HEK293 (cell line): ENCODE results near the gene GNB5.

ENCODE experiments used
- HOXA7 ChIP-seq: sonication (generic); formaldehyde crosslinking; IDR thresholded peaks from 2 replicates; pipeline ENCODE4 v1.8.1; 2022; ENCODE audit warnings: missing genetic modification reagents, borderline replicate concordance
- SETDB1 ChIP-seq: IDR thresholded peaks from one replicate; pipeline ENCODE4 v1.6.1; 2017; ENCODE audit warnings: mild to moderate bottlenecking, low read length, moderate library complexity, mixed read lengths; ENCODE audit not compliant: insufficient read length
- ZBTB21 ChIP-seq: fragments of 450-650 bp; formaldehyde crosslinking; IDR thresholded peaks from 2 replicates; pipeline ENCODE4 v1.5.1; 2017; ENCODE audit warnings: missing biosample characterization, missing genetic modification characterization
- ZNF23 ChIP-seq: fragments of 450-650 bp; formaldehyde crosslinking; IDR thresholded peaks from 2 replicates; pipeline ENCODE4 v1.5.1; 2016; ENCODE audit warnings: missing biosample characterization, missing genetic modification characterization, borderline replicate concordance
- ZNF341 ChIP-seq: fragments of 450-650 bp; formaldehyde crosslinking; IDR thresholded peaks from 2 replicates; pipeline ENCODE4; 2016; ENCODE audit warnings: low read depth, missing biosample characterization, missing genetic modification characterization
- ZNF416 ChIP-seq: fragments of 450-650 bp; formaldehyde crosslinking; IDR thresholded peaks from 2 replicates; pipeline ENCODE4 v1.5.1; 2016; ENCODE audit warnings: missing biosample characterization, missing genetic modification characterization
- ZNF501 ChIP-seq: fragments of 450-650 bp; formaldehyde crosslinking; IDR thresholded peaks from 2 replicates; pipeline ENCODE4 v1.5.1; 2016; ENCODE audit warnings: missing biosample characterization, missing genetic modification characterization
- ZNF76 ChIP-seq: fragments of 450-650 bp; formaldehyde crosslinking; IDR thresholded peaks from 2 replicates; pipeline ENCODE4; 2016; ENCODE audit warnings: low read depth, missing biosample characterization, missing genetic modification characterization, borderline replicate concordance
- TF ChIP-seq, protein P1 (sequence below): fragments of 450-650 bp; formaldehyde crosslinking; IDR thresholded peaks from 2 replicates; pipeline ENCODE4 v1.5.1; 2016; ENCODE audit warnings: missing biosample characterization, missing genetic modification characterization
- TF ChIP-seq, protein P2 (sequence below): sonication (generic); formaldehyde crosslinking; IDR thresholded peaks from 2 replicates; pipeline ENCODE4 v1.8.1; 2022; ENCODE audit warnings: mild to moderate bottlenecking, moderate library complexity, missing genetic modification reagents
- TF ChIP-seq, protein P3 (sequence below): fragments of 450-650 bp; formaldehyde crosslinking; IDR thresholded peaks from 2 replicates; pipeline ENCODE4 v1.5.1; 2016; ENCODE audit warnings: missing biosample characterization, missing genetic modification characterization

DNA sequence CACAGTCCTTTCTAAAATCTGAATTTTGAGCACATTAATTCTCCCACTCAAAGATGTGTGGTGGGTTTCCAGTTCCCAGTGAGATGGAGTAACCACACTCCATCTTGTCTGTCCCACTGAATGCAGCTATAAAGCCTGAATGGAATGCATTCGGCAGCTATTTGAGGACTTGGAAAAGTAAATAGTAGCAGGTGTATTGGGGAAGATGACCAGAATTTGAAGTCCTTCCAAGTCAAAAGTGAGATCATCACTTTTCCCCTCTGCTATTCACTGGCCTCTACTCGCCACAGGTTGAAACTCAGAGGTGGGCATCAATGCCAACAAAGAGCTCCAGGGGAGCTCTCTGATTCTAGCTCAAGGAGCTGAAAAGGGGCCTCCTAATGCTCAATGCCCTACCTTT, 8.1 kb upstream of the GNB5 start:
- TF ChIP-seq, protein P1, sequence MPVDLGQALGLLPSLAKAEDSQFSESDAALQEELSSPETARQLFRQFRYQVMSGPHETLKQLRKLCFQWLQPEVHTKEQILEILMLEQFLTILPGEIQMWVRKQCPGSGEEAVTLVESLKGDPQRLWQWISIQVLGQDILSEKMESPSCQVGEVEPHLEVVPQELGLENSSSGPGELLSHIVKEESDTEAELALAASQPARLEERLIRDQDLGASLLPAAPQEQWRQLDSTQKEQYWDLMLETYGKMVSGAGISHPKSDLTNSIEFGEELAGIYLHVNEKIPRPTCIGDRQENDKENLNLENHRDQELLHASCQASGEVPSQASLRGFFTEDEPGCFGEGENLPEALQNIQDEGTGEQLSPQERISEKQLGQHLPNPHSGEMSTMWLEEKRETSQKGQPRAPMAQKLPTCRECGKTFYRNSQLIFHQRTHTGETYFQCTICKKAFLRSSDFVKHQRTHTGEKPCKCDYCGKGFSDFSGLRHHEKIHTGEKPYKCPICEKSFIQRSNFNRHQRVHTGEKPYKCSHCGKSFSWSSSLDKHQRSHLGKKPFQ (tag by site-specific recombination): no peak
- no peak for TF ChIP-seq HOXA7 (CRISPR knock-in tag)
- TF ChIP-seq ZBTB21: no peak
- TF ChIP-seq, protein P2, sequence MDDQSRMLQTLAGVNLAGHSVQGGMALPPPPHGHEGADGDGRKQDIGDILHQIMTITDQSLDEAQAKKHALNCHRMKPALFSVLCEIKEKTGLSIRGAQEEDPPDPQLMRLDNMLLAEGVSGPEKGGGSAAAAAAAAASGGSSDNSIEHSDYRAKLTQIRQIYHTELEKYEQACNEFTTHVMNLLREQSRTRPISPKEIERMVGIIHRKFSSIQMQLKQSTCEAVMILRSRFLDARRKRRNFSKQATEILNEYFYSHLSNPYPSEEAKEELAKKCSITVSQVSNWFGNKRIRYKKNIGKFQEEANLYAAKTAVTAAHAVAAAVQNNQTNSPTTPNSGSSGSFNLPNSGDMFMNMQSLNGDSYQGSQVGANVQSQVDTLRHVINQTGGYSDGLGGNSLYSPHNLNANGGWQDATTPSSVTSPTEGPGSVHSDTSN (CRISPR knock-in tag): no peak
- no peak for TF ChIP-seq ZNF416
- TF ChIP-seq, protein P3, sequence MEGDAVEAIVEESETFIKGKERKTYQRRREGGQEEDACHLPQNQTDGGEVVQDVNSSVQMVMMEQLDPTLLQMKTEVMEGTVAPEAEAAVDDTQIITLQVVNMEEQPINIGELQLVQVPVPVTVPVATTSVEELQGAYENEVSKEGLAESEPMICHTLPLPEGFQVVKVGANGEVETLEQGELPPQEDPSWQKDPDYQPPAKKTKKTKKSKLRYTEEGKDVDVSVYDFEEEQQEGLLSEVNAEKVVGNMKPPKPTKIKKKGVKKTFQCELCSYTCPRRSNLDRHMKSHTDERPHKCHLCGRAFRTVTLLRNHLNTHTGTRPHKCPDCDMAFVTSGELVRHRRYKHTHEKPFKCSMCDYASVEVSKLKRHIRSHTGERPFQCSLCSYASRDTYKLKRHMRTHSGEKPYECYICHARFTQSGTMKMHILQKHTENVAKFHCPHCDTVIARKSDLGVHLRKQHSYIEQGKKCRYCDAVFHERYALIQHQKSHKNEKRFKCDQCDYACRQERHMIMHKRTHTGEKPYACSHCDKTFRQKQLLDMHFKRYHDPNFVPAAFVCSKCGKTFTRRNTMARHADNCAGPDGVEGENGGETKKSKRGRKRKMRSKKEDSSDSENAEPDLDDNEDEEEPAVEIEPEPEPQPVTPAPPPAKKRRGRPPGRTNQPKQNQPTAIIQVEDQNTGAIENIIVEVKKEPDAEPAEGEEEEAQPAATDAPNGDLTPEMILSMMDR (tag by site-specific recombination): no peak
- no peak for TF ChIP-seq ZNF76 (tag by site-specific recombination)
- no peak for TF ChIP-seq SETDB1
- no peak for TF ChIP-seq ZNF23 (tag by site-specific recombination)
- TF ChIP-seq ZNF341 (tag by site-specific recombination): no peak
- no peak for TF ChIP-seq ZNF501 (tag by site-specific recombination)
